Airway epithelial cell (primary cell): ENCODE results near the gene KDM6B. TPM values are rescaled to one million over a fixed set of nuclear protein-coding genes. Genes with fewer than 3 reads are reported as not detected.

Experiments used
- total RNA-seq: library from RNA; depleted of rRNA; stranded (reverse); fragments of >200 nt; gene quantifications from 2 replicates; pipeline ENCODE4 v1.2.3, GENCODE V29; 2015

The KDM6B gene
- 7.7 and 8.0 TPM in 2 replicates for total RNA-seq

GRCh38 chr17:7833795-7834541 lies at the start of gene KDM6B:
Gene KDM6B, plus strand, starts transcription at chr17:7834217. Its CDS starts 11,338 bp downstream, at chr17:7845555.

GRCh38 chr17:7854851-7855659 lies 21.0 kb downstream of the KDM6B start, which contains the start of gene TMEM88:
Gene TMEM88, plus strand, starts transcription at chr17:7855066. Its CDS starts 9 bp downstream, at chr17:7855075.

GRCh38 chr17:7856811-7857712 lies 23.0 kb downstream of the KDM6B start, which contains the start of gene NAA38:
Gene NAA38, minus strand, starts transcription at chr17:7857559. Its CDS starts 96 bp downstream, at chr17:7857463.

GRCh38 chr17:7857713-7858521 lies 23.9 kb downstream of the KDM6B start, which contains the start of gene CYB5D1:
Gene CYB5D1, plus strand, starts transcription at chr17:7858003. Its CDS starts 132 bp downstream, at chr17:7858135.

Other genes starting within 250 kb of the KDM6B start
- 162 and 173 TPM in 2 replicates for gene SOX15, start 244.1 kb upstream of the KDM6B start, total RNA-seq
- gene FXR2, start 219.3 kb upstream of the KDM6B start, total RNA-seq: 39.4 and 49.4 TPM in 2 replicates
- gene SAT2, start 206.4 kb upstream of the KDM6B start, total RNA-seq: 25.9 and 36.9 TPM in 2 replicates
- 0.28 and 0.51 TPM in 2 replicates for gene SHBG, start 204.1 kb upstream of the KDM6B start, total RNA-seq
- gene ATP1B2, start 183.3 kb upstream of the KDM6B start, total RNA-seq: not detected in 2 replicates
- 47.3 and 58.3 TPM in 2 replicates for gene TP53, start 146.7 kb upstream of the KDM6B start, total RNA-seq
- gene WRAP53, start 145.7 kb upstream of the KDM6B start, total RNA-seq: 9.3 and 13.6 TPM in 2 replicates
- 2.0 and 2.6 TPM in 2 replicates for gene EFNB3, start 129.0 kb upstream of the KDM6B start, total RNA-seq
- 0.21 and 0.33 TPM in 2 replicates for gene DNAH2, start 116.5 kb upstream of the KDM6B start, total RNA-seq
- 0.63 TPM in 1 of 2 replicates, not detected in the other for gene TMEM88, start 20.8 kb downstream of the KDM6B start, total RNA-seq
- gene NAA38, start 23.3 kb downstream of the KDM6B start, total RNA-seq: 72.6 and 78.8 TPM in 2 replicates
- gene CYB5D1, start 23.8 kb downstream of the KDM6B start, total RNA-seq: 6.5 and 7.0 TPM in 2 replicates
- 67.2 and 79.1 TPM in 2 replicates for gene CHD3, start 54.6 kb downstream of the KDM6B start, total RNA-seq
- 1.9 and 4.2 TPM in 2 replicates for gene RNF227, start 82.1 kb downstream of the KDM6B start, total RNA-seq
- 0.21 and 0.33 TPM in 2 replicates for gene KCNAB3, start 95.6 kb downstream of the KDM6B start, total RNA-seq
- gene TRAPPC1, start 97.7 kb downstream of the KDM6B start, total RNA-seq: 88.2 and 93.5 TPM in 2 replicates
- gene CNTROB, start 98.0 kb downstream of the KDM6B start, total RNA-seq: 17.9 and 20.2 TPM in 2 replicates
- 0.14 and 0.84 TPM in 2 replicates for gene GUCY2D, start 168.4 kb downstream of the KDM6B start, total RNA-seq
- gene ALOX15B, start 204.8 kb downstream of the KDM6B start, total RNA-seq: 50.2 and 69.3 TPM in 2 replicates